HG02938 (cell line): ENCODE measurements around the gene HS2ST1.

Source experiments
- ATAC-seq: cut with Tn5 transposase; IDR thresholded peaks from one replicate; pipeline ENCODE4 v1.9.1; 2021; ENCODE audit warnings: mild to moderate bottlenecking, moderate library complexity; ENCODE audit not compliant: unreplicated experiment

The HS2ST1 gene

GRCh38 chr1:87155170-87155569 lies 240.7 kb downstream of the HS2ST1 start:
- ATAC-seq = no peak

- ATAC-seq = no peak
Observed at GRCh38 chr1:87155648-87156047, 241.2 kb downstream of the HS2ST1 start.

DNA sequence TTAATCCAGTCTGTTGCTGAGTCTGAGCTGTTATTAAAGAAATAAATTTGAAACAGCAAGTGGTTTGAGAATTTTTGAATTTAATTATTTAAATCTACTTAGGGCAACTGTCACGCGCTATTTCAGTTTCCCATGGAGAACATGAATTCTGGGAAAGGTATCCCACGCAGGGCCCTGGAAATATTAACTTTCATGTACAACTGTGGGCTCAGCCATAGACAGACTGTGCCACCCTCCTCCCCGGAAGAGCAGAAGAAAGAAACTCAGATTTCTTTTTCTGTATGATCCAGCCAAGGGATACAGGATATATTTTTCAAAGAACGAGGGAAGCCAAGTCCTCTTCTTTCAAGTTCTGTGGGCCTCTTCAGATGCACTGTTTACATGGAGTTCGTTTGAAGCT lies 241.7 kb downstream of the HS2ST1 start:
- ATAC-seq = no peak

DNA sequence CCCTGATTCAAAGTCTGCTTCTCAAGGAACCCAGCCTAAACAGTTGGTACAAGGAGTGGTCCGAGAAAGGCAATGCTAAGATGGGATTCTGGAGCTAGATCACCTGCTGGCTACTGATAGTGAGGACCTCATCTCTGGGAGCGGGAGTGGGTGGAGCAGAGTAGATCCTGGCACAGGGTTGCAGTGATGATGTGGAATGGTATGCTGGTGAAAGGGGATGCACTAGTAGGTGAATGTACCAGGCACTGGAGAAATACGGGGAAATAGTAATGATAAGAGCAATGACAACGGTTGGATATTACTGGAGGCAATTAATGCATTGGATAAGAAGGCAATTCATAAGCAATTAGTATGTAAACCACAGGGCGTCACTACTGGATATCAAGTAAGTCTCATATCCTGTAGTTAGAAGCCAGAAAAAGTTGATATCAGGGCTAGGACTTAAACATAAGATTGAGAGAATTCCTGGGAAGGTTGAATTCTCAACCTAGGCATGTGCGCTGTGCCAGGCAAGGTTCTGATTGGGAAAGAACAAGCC lies 245.0 kb downstream of the HS2ST1 start:
- no peak for ATAC-seq
